Stimulated activated memory B cell treated with anti-CD40 and anti-IgM and Interleukin-4, amounts not matched to agents 10 μg/mL and 1 μg/mL and 100 μg/mL, for 72 hours (primary cell): ENCODE data around the gene BMPER.

Experiments
- ATAC-seq: fragments of 150-1000 bp; cut with Tn5 transposase; 2 replicates; pipeline ENCODE4 v1.10.0; 2021
- H3K27ac Mint-ChIP-seq: one replicate; pipeline ENCODE4 v1.8.0; 2022; ENCODE audit warnings: mild to moderate bottlenecking, mixed read lengths
- H3K27me3 Mint-ChIP-seq: one replicate; pipeline ENCODE4 v1.8.0; 2022; ENCODE audit warnings: mixed read lengths
- H3K36me3 Mint-ChIP-seq: one replicate; pipeline ENCODE4 v1.8.0; 2022; ENCODE audit warnings: mixed read lengths
- H3K4me1 Mint-ChIP-seq: one replicate; pipeline ENCODE4 v1.8.0; 2022; ENCODE audit warnings: mixed read lengths
- H3K4me3 Mint-ChIP-seq: one replicate; pipeline ENCODE4 v1.8.0; 2022; ENCODE audit warnings: mild to moderate bottlenecking, moderate library complexity, mixed read lengths
- H3K9me3 Mint-ChIP-seq: one replicate; pipeline ENCODE4 v1.8.0; 2022; ENCODE audit warnings: mixed read lengths

Gene BMPER

GRCh38 chr7:34086064-34086463 is 180.7 kb downstream of the BMPER start:
- Mint-ChIP-seq H3K9me3 (no peaks in the 10 kb centered on the region), H3K4me3 (no peak overlapping the region), H3K27ac (no peak overlapping the region), H3K4me1 (no peaks in the 10 kb centered on the region), H3K27me3 (no peaks in the 10 kb centered on the region), H3K36me3 (no peaks in the 10 kb centered on the region)
- no peak for ATAC-seq

- Mint-ChIP-seq H3K27me3 (no peaks in the 10 kb centered on the region), H3K36me3 (no peaks in the 10 kb centered on the region), H3K27ac (no peak overlapping the region), H3K4me3 (no peak overlapping the region), H3K9me3 (no peaks in the 10 kb centered on the region), H3K4me1 (no peaks in the 10 kb centered on the region)
- no peak for ATAC-seq
Observed at GRCh38 chr7:34086981-34087380, 181.6 kb downstream of the BMPER start.

GRCh38 chr7:34087892-34088891 is 182.9 kb downstream of the BMPER start:
- no peaks in the 10 kb centered on the region for H3K27me3 Mint-ChIP-seq
- no peak for ATAC-seq
- no peaks in the 10 kb centered on the region for H3K4me1 Mint-ChIP-seq
- H3K36me3 Mint-ChIP-seq: no peaks in the 10 kb centered on the region
- no peaks in the 10 kb centered on the region for H3K9me3 Mint-ChIP-seq
- H3K27ac Mint-ChIP-seq: no peak overlapping the region
- no peak overlapping the region for H3K4me3 Mint-ChIP-seq

GRCh38 chr7:34090816-34091215 is 185.5 kb downstream of the BMPER start:
- no peak for ATAC-seq
- Mint-ChIP-seq H3K27ac (no peak overlapping the region), H3K9me3 (no peaks in the 10 kb centered on the region), H3K36me3 (no peaks in the 10 kb centered on the region), H3K4me1 (no peaks in the 10 kb centered on the region), H3K27me3 (no peaks in the 10 kb centered on the region), H3K4me3 (no peak overlapping the region)

GRCh38 chr7:34091321-34091917 is 186.1 kb downstream of the BMPER start:
- H3K4me1 Mint-ChIP-seq: no peaks in the 10 kb centered on the region
- no peak for ATAC-seq
- no peak overlapping the region for H3K27ac Mint-ChIP-seq
- H3K9me3 Mint-ChIP-seq: no peaks in the 10 kb centered on the region
- H3K36me3 Mint-ChIP-seq: no peaks in the 10 kb centered on the region
- no peaks in the 10 kb centered on the region for H3K27me3 Mint-ChIP-seq
- H3K4me3 Mint-ChIP-seq: no peak overlapping the region

GRCh38 chr7:34093276-34093675 is 187.9 kb downstream of the BMPER start:
- no peak for ATAC-seq
- Mint-ChIP-seq H3K36me3 (no peaks in the 10 kb centered on the region), H3K4me3 (no peak overlapping the region), H3K9me3 (no peaks in the 10 kb centered on the region), H3K27ac (no peak overlapping the region), H3K27me3 (no peaks in the 10 kb centered on the region), H3K4me1 (no peaks in the 10 kb centered on the region)

- Mint-ChIP-seq H3K9me3 (no peaks in the 10 kb centered on the region), H3K4me3 (no peak overlapping the region), H3K36me3 (no peaks in the 10 kb centered on the region), H3K4me1 (no peaks in the 10 kb centered on the region), H3K27me3 (no peaks in the 10 kb centered on the region), H3K27ac (no peak overlapping the region)
- ATAC-seq: no peak
Observed at GRCh38 chr7:34096198-34096651, 190.9 kb downstream of the BMPER start.

- Mint-ChIP-seq H3K27me3 (no peaks in the 10 kb centered on the region), H3K9me3 (no peaks in the 10 kb centered on the region), H3K27ac (no peak overlapping the region), H3K4me3 (no peak overlapping the region), H3K36me3 (no peaks in the 10 kb centered on the region), H3K4me1 (no peaks in the 10 kb centered on the region)
- ATAC-seq: no peak
Observed at GRCh38 chr7:34096777-34097176, 191.4 kb downstream of the BMPER start.

- Mint-ChIP-seq H3K36me3 (no peaks in the 10 kb centered on the region), H3K4me3 (no peak overlapping the region), H3K9me3 (no peaks in the 10 kb centered on the region), H3K27ac (no peak overlapping the region), H3K27me3 (no peaks in the 10 kb centered on the region), H3K4me1 (no peaks in the 10 kb centered on the region)
- no peak for ATAC-seq
Observed at GRCh38 chr7:34100661-34101060, 195.3 kb downstream of the BMPER start.

GRCh38 chr7:34104115-34104514 is 198.8 kb downstream of the BMPER start:
- no peaks in the 10 kb centered on the region for H3K9me3 Mint-ChIP-seq
- no peaks in the 10 kb centered on the region for H3K4me1 Mint-ChIP-seq
- H3K4me3 Mint-ChIP-seq: no peak overlapping the region
- no peak for ATAC-seq
- H3K27ac Mint-ChIP-seq: no peak overlapping the region
- H3K27me3 Mint-ChIP-seq: no peaks in the 10 kb centered on the region
- no peaks in the 10 kb centered on the region for H3K36me3 Mint-ChIP-seq

GRCh38 chr7:34104992-34105391 is 199.7 kb downstream of the BMPER start:
- H3K9me3 Mint-ChIP-seq: no peaks in the 10 kb centered on the region
- no peaks in the 10 kb centered on the region for H3K27me3 Mint-ChIP-seq
- H3K4me1 Mint-ChIP-seq: no peaks in the 10 kb centered on the region
- no peak for ATAC-seq
- no peak overlapping the region for H3K4me3 Mint-ChIP-seq
- no peak overlapping the region for H3K27ac Mint-ChIP-seq
- H3K36me3 Mint-ChIP-seq: no peaks in the 10 kb centered on the region

GRCh38 chr7:34107276-34107675 is 201.9 kb downstream of the BMPER start:
- Mint-ChIP-seq H3K9me3 (no peaks in the 10 kb centered on the region), H3K27ac (no peak overlapping the region), H3K4me3 (no peak overlapping the region), H3K4me1 (no peaks in the 10 kb centered on the region), H3K27me3 (no peaks in the 10 kb centered on the region), H3K36me3 (no peaks in the 10 kb centered on the region)
- ATAC-seq: no peak

GRCh38 chr7:34108165-34108564 is 202.8 kb downstream of the BMPER start:
- Mint-ChIP-seq H3K4me1 (no peaks in the 10 kb centered on the region), H3K27ac (no peak overlapping the region), H3K9me3 (no peaks in the 10 kb centered on the region), H3K36me3 (no peaks in the 10 kb centered on the region), H3K4me3 (no peak overlapping the region), H3K27me3 (no peaks in the 10 kb centered on the region)
- no peak for ATAC-seq

- no peaks in the 10 kb centered on the region for H3K27me3 Mint-ChIP-seq
- H3K36me3 Mint-ChIP-seq: no peaks in the 10 kb centered on the region
- no peak overlapping the region for H3K4me3 Mint-ChIP-seq
- H3K27ac Mint-ChIP-seq: no peak overlapping the region
- peaks cover 3% of the 10 kb centered on the region for H3K9me3 Mint-ChIP-seq
- no peaks in the 10 kb centered on the region for H3K4me1 Mint-ChIP-seq
- no peak for ATAC-seq
Observed at GRCh38 chr7:34109936-34110780, 204.8 kb downstream of the BMPER start.

GRCh38 chr7:34111031-34111430 is 205.7 kb downstream of the BMPER start:
- Mint-ChIP-seq H3K4me3 (no peak overlapping the region), H3K27ac (no peak overlapping the region), H3K27me3 (no peaks in the 10 kb centered on the region), H3K4me1 (no peaks in the 10 kb centered on the region), H3K9me3 (peaks cover 7% of the 10 kb centered on the region), H3K36me3 (no peaks in the 10 kb centered on the region)
- ATAC-seq: no peak
